Stimulated activated CD4-positive, alpha-beta T cell treated with anti-CD3 and anti-CD28 coated beads, Interleukin-1b, Interleukin-23, amount 100 ng/mL, for 24 hours (primary cell): ENCODE data around the gene ATP13A2.

ENCODE experiments used
- DNase-seq, 4 experiments: peaks; one replicate each; pipeline ENCODE4 v3.0.0-alpha.2; 2020; ENCODE audit warnings: low read depth in 4 of 4, low spot score in 1 of 4

ATP13A2 gene

DNA sequence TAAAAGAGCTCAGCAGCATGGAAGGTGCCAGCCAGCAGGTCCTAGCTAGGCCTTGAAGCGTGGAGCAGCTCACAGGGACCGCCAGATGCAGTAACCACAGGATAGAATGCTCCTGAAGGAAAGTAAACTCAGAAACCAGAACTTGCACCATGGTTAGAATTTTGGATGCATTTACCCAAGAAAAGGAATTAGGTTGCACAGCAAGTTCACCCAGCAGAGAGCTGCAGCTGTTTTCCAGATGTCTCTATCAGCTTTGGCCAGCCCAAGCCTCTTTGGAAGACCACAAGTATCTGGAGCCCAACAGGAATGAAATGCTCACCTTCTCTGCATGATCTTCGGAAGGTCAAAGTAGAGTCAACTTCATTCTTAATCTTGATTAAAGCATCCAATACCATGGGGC is 21.0 kb upstream of the ATP13A2 start:
- no peak for DNase-seq

DNA sequence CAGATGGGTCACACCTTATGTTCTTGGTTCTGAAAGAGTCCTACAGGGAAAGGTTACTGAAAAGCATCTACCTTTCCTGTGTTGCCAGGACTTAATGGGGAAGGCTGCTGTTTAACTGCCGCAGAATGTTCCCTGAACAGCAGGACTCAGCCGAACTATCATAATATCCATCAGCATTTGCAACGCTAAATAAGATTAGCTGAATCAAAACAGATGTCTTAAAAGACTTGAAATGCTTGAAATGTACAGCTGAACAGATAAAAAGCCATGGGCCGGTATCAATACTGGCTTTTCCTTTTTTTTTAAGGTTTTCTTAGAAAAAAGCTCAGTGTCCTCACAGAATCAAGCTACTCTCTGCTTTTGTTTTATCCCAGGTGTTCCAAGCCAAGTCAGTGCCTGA is 19.7 kb upstream of the ATP13A2 start:
- no peak for DNase-seq

DNA sequence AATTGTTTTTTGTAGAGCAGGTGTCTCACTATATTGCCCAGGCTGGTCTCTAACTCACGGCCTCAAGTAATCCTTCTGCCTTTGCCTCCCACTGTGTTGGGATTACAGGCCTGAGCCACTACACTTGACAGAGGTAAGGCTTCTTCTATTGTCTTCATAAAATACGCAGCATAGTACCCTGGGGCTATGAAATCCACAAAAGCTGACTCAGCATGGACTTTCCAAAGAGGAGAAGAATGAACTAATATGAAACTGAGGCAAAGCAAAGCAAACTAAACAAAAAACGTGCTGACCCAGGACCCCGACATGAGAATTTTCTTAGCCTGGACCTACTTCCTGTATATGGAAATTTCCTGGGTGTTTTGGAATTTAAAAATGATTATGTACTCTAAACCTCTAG is 18.5 kb upstream of the ATP13A2 start:
- DNase-seq: no peak

DNA sequence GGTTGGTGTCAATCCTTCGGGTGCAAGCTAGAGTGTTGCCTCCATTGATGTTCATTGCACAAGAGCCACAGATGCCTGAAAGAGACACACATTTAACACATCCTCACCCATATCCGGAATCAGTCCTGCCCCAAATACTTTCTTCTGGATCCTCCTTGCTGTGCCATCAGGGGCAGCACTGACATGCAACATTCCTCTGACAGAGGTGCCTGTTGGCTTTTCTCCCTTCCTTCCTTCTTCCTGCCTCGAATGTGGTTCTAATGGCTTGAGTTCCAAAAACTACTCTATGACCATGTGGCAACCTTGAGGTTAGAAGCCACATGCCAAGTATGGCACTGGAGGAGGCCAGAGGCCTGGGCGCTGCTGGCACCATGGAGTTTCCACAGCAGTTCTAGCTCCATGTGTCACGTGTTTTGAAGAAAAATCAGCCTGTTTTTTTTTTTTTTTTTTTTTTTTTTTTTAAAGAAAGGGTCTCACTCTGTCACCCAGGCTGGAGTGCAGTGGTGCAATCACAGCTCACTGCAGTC is 17.0 kb upstream of the ATP13A2 start:
- no peak for DNase-seq

DNA sequence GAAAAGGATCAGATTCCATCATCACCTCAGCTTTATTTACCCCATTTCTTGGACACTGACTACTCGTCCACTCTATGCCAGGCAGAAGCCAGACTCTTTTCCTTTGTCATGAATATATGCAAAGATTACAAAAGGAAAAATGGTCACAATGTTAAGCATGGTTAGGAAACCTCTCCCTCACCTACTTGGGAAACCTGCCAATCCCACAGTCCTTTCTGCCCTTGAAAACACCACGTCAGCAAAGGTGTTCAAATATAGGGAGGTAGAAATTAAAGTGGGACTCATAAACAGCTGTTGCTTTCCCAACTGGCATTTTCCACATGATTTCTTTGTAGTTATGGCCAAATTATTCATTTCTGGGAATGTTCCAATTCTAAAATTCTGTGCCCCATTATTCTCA is 16.2 kb upstream of the ATP13A2 start:
- no peak for DNase-seq

DNA sequence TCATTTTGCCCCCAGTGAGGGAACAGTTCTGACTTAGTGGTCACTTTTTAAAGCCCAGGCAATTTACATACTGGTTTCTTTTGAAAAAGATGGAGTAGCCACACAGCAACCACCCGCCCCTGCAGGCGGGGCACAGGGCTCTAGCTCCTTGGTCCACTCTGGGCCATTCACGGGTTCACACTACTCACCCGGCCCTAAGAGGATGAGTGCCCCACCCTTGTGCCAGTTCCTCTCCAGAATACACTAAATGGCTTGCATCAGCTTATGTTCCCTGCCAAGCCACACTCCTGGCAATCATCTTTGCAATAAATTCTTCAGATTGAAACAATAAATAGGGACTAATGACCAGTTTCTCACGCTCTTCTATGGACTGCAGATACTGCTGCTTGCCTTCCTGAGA is 15.7 kb upstream of the ATP13A2 start:
- DNase-seq: no peak

DNA sequence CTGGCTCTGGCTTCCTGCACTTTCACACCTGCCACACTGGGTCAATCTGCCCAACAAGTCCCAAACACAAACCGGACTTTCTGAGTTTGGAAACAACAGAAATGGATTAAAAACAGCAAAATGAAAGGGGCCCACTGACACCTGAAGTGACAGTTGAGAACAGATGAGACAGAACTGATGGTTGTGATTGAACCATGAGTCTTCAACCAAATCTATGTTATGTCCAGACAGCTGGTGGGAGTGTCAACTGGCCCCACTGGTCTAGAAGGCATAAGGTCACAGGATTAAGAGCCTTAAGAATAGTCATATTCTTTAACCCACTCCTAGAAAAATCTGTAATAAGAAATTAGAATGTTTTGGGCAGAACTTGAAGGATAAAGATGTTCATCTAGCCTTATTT is 13.0 kb upstream of the ATP13A2 start:
- DNase-seq: no peak

DNA sequence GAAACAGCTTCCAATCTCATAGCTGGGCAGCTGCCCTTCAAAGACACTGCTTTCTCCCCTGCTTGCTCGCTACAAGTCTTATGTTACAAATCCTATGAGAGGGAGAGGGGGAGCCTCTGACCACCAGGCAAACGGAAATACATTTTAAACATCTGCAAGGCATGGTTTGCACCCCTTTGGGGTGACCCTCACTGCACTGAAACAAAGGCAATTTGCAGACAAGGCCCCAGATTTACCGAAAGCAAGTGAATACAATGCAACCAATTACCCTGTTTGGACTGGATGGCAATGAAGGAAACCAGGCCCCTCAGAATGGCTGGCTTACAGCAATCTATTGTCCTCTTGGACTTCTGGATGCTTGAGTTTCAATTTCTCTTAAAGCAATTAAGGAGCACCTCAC is 11.8 kb upstream of the ATP13A2 start:
- DNase-seq: no peak

DNA sequence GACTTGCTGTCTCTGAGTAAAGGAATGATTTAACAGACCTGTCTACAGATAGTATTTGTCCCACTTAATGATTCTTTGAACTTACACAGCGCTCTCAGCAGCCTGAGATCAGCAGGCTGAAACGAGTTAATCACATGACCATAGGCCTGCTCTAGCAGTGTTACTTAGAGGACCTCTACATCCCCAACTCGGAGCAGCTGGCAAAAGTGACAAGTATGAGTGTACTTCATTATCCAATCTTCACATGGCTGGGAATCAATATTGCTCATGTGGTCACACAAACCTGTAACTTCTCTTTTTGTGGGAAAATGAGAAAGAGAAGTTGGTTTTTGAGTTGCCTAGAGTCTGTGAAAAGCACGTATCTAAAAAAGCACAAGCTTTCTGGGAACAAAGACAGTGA is 11.4 kb upstream of the ATP13A2 start:
- DNase-seq: no peak

DNA sequence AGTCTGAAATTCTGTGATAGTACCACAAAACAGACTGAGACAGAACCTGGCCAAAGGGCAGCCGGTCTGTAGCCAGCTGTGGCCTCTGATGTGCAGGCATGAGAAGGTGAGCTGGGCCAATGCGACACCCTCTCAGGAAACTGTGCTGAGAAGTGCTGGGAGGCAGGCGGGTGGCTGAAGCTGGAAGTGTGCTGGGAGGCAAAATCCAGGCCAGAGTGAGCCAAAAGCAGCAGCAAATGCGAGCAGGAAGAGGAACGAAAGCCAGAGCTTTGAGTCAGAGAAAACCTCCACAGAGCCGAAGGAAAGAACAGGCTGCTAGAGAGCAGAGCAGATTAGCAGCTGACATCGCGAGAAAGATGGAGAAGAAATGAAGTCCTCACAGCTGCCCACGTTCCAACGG is 10.2 kb upstream of the ATP13A2 start:
- DNase-seq: no peak

DNA sequence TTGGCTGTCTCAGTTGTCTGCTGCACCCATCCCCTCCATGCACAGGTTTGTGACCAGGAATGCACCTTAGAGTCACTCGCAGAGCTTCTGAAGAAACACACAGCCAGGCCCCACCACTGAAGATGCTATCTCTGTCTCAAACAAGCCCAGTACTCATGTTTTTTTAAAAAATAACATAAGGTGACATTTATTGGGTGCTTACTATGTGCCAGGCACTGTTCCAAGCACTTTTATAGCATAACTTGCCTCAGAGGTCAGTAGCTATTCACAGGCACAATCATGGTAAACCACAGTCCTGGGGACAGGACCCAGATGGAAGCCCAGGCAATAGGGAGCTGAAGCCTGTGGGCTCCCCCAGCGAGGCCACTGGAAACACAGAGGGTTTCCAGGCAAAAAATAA is 8.8 kb upstream of the ATP13A2 start:
- no peak for DNase-seq

DNA sequence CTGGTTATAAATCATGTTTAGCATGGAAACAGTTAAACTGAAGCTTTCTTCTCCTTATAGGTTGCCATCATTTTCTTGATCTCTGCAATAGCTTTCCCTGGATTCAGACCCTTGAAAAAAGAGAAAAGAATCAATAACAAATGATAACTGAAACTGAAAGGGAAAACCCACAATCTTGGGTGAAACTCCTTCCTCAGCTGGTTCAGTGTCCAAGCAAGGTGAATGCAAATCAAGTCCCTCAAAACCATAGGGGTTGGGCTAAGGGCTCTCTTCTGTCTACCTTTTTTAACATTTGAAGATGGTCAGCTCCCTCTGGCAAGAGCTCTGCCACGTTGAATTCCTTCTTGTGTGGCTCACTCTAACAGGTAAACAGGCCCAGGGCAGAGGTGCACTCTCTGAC is 7.1 kb upstream of the ATP13A2 start:
- DNase-seq: no peak

DNA sequence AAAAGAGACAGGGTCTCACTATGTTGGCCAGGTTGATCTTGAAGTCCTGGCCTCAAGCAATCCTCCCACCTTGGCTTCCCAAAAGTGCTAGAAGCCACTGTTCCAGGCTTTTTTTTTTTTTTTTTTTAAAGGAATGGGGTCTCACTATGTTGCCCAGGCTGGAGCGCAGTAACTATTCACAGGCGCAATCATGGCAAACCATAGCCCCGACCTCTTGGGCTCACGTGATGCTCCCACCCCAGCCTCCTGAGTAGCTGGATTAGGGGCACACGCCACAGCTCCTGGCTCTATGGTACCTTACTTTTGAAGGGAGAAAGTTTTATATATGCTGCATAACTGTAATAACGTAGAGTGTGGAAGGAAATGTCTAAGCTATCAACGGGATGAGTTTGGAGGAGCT is 5.7 kb upstream of the ATP13A2 start:
- no peak for DNase-seq

DNA sequence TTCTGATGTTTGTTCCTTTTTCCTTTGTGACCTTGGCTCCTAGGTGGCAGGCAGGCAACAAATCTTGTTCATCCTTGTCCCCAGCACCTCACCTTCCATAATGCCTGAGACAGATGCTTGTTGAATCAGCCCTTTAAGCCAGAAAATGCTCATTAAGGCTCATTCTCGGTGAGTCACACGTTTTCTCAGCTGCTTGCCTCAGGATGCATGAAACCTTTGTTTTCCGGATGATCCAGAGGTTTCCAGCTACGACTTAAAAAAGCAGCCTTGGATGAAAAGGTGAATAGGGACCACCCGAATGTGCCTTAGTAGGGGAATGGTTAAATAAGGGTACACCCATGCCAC is 4.6 kb upstream of the ATP13A2 start:
- no peak for DNase-seq

DNA sequence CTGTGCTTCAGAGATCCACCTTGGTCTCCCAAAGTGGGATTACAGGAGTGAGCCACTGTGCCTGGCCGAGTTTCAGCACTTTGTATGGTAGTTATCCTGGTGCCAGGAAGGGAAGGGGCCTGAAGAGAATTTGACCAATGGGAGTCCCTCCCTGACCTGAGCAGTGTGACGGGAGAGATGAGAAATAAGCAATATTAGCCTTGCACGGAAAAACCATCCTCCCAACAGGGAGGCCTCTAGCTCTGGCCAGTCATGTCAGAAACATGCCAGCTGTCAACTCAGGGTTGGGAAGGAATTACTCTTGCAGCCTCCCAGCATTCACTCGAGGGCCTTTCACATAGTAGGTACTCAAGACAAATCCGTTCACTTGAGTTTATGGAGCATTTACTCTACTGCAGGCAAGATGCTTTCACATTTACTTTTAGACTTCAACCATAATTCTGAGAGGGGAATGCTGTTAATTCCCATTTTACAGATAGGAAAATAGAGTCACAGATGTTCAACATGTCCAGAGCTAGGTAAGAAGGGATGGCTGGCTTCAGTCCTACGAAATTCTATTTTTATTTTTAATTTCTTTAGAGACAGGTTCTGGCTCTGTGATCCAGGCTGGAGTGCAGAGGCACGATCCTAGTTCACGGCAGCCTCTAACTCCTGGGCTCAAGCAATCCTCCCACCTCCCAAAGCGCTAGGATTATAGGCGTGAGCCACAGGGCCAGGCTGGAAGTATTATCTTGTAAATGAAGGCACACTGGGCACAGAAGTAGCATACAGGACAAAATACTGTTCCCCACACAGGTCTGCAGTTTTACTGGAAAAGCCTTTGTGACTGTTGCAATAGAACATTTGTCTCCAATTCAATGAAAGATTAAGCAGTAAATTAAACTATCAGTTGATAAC is 3.2 kb upstream of the ATP13A2 start:
- DNase-seq: no peak

DNA sequence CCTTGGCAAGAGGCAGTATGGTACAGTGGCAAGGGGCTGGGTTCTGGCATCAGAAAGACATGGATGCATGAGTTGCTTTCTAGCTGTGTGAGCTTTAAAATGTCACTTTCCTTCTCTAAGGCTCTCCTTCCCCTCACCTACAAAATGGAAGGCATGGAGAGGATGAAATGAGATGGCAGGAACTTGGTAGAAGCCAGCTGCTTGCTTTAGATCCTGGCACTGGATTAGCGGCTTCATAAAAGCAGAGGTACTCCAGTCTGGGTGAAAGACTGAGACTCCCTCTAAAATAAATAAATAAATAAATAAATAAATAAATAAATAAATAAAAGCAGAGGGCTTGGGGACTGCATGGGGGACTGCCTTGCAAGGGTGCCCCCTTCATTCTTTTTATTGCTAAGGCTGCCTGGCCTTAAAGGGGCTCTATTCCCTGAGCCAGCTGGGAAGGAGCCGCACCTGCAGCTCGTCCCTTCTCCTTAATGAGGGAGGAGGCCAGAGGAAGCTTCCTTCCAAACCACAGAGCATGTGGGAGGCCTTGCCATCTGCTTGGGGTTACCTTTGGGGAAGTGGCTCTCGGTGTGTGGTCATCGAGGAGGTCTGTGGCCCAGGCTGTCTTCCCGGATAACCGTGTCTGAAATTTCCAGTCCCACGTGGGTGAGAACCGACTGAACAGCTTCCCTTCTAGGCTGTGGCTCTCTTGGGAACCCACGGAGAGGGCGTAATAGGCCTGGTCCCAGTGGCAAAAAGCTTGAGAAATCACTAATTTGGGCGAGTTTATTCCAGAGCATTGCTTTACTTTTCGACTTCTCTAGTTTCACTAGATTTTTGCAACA is 2.0 kb upstream of the ATP13A2 start:
- no peak for DNase-seq

DNA sequence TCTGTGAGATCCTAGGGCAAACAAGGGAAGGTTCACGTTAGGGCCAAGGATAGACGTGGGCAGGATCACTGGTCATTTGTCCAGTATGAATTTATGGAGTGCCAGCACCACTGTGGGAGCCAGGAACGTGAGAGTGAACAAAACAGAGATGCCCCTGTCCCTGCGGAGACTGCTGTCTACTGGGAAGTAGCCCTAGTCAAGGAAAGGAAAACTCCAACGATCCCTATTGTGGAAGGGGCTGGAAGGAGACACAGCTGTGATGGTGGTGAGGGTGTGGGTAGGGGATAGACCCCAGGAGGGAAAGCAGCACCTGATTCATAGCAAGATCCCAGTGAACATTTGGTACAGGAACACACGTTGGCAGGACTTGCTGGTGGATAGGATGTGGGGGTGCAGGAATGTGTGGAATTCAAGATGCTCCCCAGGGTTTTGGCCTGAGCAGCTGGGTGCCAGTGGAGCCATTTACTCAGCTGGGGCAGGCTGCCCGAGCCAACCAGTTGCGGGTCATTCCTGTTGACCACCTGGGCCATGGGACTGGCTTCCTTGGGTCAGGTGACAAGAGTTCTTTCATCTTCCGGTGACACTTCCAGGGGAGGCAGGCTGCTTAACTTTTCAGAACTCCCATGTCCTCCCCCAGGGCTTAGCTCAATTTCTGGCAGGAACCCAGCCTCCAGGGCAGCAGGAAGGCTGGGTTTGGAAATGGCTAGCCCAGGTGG is 1.2 kb upstream of the ATP13A2 start:
- no peak for DNase-seq

DNA sequence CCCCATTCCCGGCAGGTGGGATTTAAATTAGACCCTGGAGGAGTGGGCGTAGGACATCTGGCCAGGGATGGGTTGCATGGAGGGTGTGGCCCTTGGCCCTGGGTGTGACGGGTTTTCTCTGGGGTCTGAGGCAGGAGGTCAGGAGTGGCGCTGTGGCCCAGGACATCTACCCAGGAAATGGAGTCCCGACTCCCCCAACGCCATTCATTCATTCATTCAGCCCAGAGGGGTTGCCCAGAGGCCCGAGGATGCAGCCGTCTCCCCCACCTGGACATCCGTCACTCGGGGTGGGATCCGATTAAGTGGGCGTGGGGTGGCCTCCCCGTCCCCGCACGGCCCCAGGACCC is 663 bp downstream of the ATP13A2 start:
- DNase-seq: no peak

DNA sequence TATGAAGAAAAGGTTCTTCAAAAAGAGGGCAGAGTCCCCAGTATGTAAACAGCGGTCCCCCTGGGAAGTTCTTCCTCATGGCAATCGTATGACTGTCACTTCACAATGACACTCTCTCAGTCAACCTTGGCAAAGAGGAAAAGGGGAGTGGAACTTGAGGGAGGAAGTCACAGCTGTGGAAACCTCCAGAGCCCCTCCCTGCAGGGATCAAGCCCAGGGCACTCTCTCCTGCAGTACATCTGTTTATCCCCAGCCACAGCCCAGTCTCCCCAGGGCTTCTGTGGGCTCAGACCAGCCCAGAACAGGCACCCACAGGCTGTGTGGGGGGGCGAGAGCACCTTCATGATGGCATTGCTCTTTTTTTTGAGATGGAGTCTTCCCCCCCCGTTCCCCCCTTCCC is 2.0 kb downstream of the ATP13A2 start:
- no peak for DNase-seq

DNA sequence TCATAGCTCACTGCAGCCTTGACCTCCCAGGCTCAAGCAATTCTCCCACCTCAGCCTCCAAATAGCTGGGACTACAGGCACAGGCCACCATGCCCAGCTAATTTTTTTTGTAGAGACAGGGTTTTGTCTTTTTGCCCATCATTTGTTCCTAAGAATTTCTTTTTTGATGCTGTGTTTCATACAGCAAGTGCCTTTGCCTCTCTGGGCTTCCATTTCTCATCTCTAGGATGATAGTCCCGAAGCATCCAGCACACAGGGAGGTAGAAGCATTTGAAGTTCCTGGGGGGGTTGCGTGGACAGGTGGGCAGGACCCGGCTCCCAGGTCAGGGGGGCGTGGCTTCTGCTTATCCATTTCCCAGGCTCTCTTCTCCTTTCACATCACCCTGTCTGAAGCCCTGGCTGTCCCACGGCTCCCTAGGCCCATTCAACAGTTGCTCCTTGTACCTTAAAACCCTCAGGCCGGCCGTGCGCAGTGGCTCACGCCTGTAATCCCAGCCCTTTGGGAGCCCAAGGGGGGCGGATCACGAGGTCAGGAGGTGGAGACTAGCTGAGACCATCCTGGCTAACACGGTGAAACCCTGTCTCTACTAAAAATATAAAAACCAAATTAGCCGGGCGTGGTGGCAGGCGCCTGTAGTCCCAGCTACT is 3.4 kb downstream of the ATP13A2 start:
- DNase-seq: no peak

DNA sequence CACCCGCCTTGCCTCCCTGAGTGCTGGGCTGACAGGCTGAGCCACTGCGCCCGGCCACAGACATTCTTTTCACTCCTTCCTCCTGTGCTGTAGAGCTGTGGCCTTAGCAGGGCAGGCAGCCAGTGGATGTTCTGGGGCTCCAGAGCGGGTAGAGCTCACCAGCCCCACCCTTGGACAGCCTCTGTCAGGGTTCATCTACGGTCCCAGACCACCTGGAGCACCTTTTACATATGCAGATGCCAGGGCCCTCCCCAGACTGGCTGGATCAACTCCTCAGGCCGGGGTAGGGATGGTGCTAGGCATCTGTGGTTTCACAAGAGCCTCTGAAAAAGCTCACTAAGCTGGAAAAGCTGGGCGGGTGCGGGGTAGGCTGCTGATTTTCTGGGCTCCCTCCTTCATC is 4.6 kb downstream of the ATP13A2 start:
- DNase-seq: no peak
